ENCODE data around the gene KCNK3.

The KCNK3 gene

GRCh38 chr2:26682155-26682554 is 10.4 kb upstream of the KCNK3 start:
- Histone ChIP-seq H3K36me3 (ENCODE audit: insufficient read depth) (no peaks in the 10 kb centered on the region), H3K4me3 (IDR thresholded peaks at IDR 0.05; ENCODE audit: insufficient read depth, low read depth, low read length) (no peak overlapping the region), H2AFZ (ENCODE audit: low read depth) (no peak overlapping the region), H3K27me3 (ENCODE audit: insufficient read depth, low read depth) (peaks cover 23% of the 10 kb centered on the region; the same call in 1 of the 2 replicates), H3K4me1 (ENCODE audit: low read depth, poor library complexity, severe bottlenecking) (no peaks in the 10 kb centered on the region), H3K27ac (no peak overlapping the region), H4K20me1 (ENCODE audit: insufficient read depth) (no peaks in the 10 kb centered on the region), H3K9ac (no peak overlapping the region), H3K79me2 (ENCODE audit: insufficient read depth, low read depth) (no peaks in the 10 kb centered on the region), H3K4me2 (no peak overlapping the region)
- TF ChIP-seq CTCF (conservative IDR thresholded peaks at IDR 0.05; ENCODE audit: low read depth, low read length): no peak

- Histone ChIP-seq H3K4me1 (ENCODE audit: low read depth, poor library complexity, severe bottlenecking) (no peaks in the 10 kb centered on the region), H3K27ac (no peak overlapping the region), H3K9ac (no peak overlapping the region), H2AFZ (ENCODE audit: low read depth) (no peak overlapping the region), H4K20me1 (ENCODE audit: insufficient read depth) (no peaks in the 10 kb centered on the region), H3K27me3 (ENCODE audit: insufficient read depth, low read depth) (peaks cover 17% of the 10 kb centered on the region; the same call in 1 of the 2 replicates), H3K4me3 (IDR thresholded peaks at IDR 0.05; ENCODE audit: insufficient read depth, low read depth, low read length) (no peak overlapping the region), H3K36me3 (ENCODE audit: insufficient read depth) (no peaks in the 10 kb centered on the region), H3K4me2 (no peak overlapping the region), H3K79me2 (ENCODE audit: insufficient read depth, low read depth) (no peaks in the 10 kb centered on the region)
- TF ChIP-seq CTCF (conservative IDR thresholded peaks at IDR 0.05; ENCODE audit: low read depth, low read length): no peak
Measured at GRCh38 chr2:26683583-26683982, 8.9 kb upstream of the KCNK3 start.

GRCh38 chr2:26685341-26685740 is 7.2 kb upstream of the KCNK3 start:
- no peak overlapping the region for H3K4me2 ChIP-seq
- H3K27me3 ChIP-seq (ENCODE audit: insufficient read depth, low read depth): peaks cover 4% of the 10 kb centered on the region; the same call in 1 of the 2 replicates
- H3K9ac ChIP-seq: no peak overlapping the region
- H3K4me1 ChIP-seq (ENCODE audit: low read depth, poor library complexity, severe bottlenecking): no peaks in the 10 kb centered on the region
- no peak overlapping the region for H3K4me3 ChIP-seq (IDR thresholded peaks at IDR 0.05; ENCODE audit: insufficient read depth, low read depth, low read length)
- H2AFZ ChIP-seq (ENCODE audit: low read depth): no peak overlapping the region
- no peak for TF ChIP-seq CTCF (conservative IDR thresholded peaks at IDR 0.05; ENCODE audit: low read depth, low read length)
- no peaks in the 10 kb centered on the region for H3K36me3 ChIP-seq (ENCODE audit: insufficient read depth)
- H3K79me2 ChIP-seq (ENCODE audit: insufficient read depth, low read depth): no peaks in the 10 kb centered on the region
- no peaks in the 10 kb centered on the region for H4K20me1 ChIP-seq (ENCODE audit: insufficient read depth)
- no peak overlapping the region for H3K27ac ChIP-seq

- Histone ChIP-seq H3K4me2 (no peak overlapping the region), H2AFZ (ENCODE audit: low read depth) (no peak overlapping the region), H4K20me1 (ENCODE audit: insufficient read depth) (no peaks in the 10 kb centered on the region), H3K36me3 (ENCODE audit: insufficient read depth) (no peaks in the 10 kb centered on the region), H3K27me3 (ENCODE audit: insufficient read depth, low read depth) (peaks cover 4% of the 10 kb centered on the region; the same call in 1 of the 2 replicates), H3K4me1 (ENCODE audit: low read depth, poor library complexity, severe bottlenecking) (no peaks in the 10 kb centered on the region), H3K27ac (no peak overlapping the region), H3K79me2 (ENCODE audit: insufficient read depth, low read depth) (no peaks in the 10 kb centered on the region), H3K4me3 (IDR thresholded peaks at IDR 0.05; ENCODE audit: insufficient read depth, low read depth, low read length) (no peak overlapping the region), H3K9ac (no peak overlapping the region)
- TF ChIP-seq CTCF (conservative IDR thresholded peaks at IDR 0.05; ENCODE audit: low read depth, low read length): no peak
Measured at GRCh38 chr2:26685989-26686839, 6.3 kb upstream of the KCNK3 start.

Data from KMS-11 (cell line).